HG02610 (cell line): ENCODE measurements around the gene ATF2.
"Not testable (repeated sequence)": the region's sequence is repeated elsewhere in the genome, so short reads cannot be mapped to it uniquely, and the experiment has no call there.

Experiments
- ATAC-seq: cut with Tn5 transposase; IDR thresholded peaks from one replicate; pipeline ENCODE4 v1.9.1; 2021; ENCODE audit warnings: mild to moderate bottlenecking, moderate library complexity; ENCODE audit not compliant: unreplicated experiment

Gene ATF2

GRCh38 chr2:175101514-175101913 lies 66.5 kb downstream of the ATF2 start:
- no peak for ATAC-seq

- no peak for ATAC-seq
Observed at GRCh38 chr2:175097297-175097696, 70.7 kb downstream of the ATF2 start.

- not testable (repeated sequence) for ATAC-seq
Observed at GRCh38 chr2:175084117-175084516, 83.9 kb downstream of the ATF2 start.

GRCh38 chr2:175080479-175080878 lies 87.5 kb downstream of the ATF2 start:
- ATAC-seq, result no peak

- no peak for ATAC-seq
Observed at GRCh38 chr2:175076272-175076671, 91.7 kb downstream of the ATF2 start.

- no peak for ATAC-seq
Observed at GRCh38 chr2:175074478-175074877, 93.5 kb downstream of the ATF2 start.

- no peak for ATAC-seq
Observed at GRCh38 chr2:175068534-175068933, 99.5 kb downstream of the ATF2 start.

- ATAC-seq, result no peak
Observed at GRCh38 chr2:175066411-175066810, 101.6 kb downstream of the ATF2 start.

GRCh38 chr2:175064797-175065196 lies 103.2 kb downstream of the ATF2 start:
- no peak for ATAC-seq

GRCh38 chr2:175063741-175064140 lies 104.3 kb downstream of the ATF2 start:
- ATAC-seq, result no peak

- ATAC-seq, result no peak
Observed at GRCh38 chr2:175062787-175063585, 105.0 kb downstream of the ATF2 start.

GRCh38 chr2:175057078-175057685 lies 110.8 kb downstream of the ATF2 start:
- no peak for ATAC-seq

- no peak for ATAC-seq
Observed at GRCh38 chr2:175055993-175056392, 112.0 kb downstream of the ATF2 start.

- ATAC-seq, result no peak
Observed at GRCh38 chr2:175054340-175054739, 113.7 kb downstream of the ATF2 start.

GRCh38 chr2:175049661-175050060 lies 118.3 kb downstream of the ATF2 start:
- ATAC-seq, result no peak

GRCh38 chr2:175048275-175048674 lies 119.7 kb downstream of the ATF2 start:
- no peak for ATAC-seq

- ATAC-seq, result no peak
Observed at GRCh38 chr2:175039490-175039889, 128.5 kb downstream of the ATF2 start.

- no peak for ATAC-seq
Observed at GRCh38 chr2:175039031-175039430, 129.0 kb downstream of the ATF2 start.

GRCh38 chr2:175037941-175038340 lies 130.1 kb downstream of the ATF2 start:
- ATAC-seq, result no peak

GRCh38 chr2:175036582-175037018 lies 131.4 kb downstream of the ATF2 start:
- ATAC-seq, result no peak

- ATAC-seq, result no peak
Observed at GRCh38 chr2:175035806-175036205, 132.2 kb downstream of the ATF2 start.

GRCh38 chr2:175034716-175035115 lies 133.3 kb downstream of the ATF2 start:
- no peak for ATAC-seq
